ENCODE results near the gene GCAT.

Gene GCAT

DNA sequence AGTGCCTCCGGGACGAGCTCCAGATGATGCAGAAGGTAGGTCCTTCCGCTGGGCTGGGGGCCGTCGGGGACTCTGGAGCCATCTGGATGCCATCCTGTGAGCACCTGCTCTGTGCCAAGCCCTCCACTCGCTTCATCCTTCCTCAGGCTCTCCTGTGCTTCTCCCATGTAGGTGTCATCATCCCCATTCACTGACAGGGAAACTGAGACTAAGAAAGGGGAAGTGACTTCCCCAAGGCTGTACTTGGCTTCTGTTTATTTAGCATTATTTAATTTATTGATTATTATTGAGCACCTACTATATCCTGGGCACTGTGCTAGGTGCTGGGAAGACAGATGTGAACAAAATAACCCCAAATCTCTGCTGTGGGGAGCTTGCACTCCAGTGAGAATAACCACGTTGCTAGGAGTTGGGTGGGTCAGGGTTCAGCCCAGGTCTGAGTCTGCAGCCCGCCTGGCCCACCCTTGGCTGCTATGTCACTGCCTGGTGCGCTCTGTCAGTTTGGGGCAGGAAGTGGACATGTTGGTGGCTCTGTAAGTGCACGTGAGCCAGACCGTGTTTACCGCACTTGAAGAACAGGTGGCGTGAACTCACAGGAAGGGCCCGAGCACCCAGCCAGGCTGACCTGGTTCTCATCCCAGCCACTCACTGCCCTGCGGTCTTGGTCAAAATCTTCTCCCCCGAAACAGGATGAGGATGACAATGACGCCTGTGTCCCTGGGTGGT lies 35.9 kb upstream of the GCAT start:
- TF ChIP-seq, protein P1, sequence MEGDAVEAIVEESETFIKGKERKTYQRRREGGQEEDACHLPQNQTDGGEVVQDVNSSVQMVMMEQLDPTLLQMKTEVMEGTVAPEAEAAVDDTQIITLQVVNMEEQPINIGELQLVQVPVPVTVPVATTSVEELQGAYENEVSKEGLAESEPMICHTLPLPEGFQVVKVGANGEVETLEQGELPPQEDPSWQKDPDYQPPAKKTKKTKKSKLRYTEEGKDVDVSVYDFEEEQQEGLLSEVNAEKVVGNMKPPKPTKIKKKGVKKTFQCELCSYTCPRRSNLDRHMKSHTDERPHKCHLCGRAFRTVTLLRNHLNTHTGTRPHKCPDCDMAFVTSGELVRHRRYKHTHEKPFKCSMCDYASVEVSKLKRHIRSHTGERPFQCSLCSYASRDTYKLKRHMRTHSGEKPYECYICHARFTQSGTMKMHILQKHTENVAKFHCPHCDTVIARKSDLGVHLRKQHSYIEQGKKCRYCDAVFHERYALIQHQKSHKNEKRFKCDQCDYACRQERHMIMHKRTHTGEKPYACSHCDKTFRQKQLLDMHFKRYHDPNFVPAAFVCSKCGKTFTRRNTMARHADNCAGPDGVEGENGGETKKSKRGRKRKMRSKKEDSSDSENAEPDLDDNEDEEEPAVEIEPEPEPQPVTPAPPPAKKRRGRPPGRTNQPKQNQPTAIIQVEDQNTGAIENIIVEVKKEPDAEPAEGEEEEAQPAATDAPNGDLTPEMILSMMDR (IDR thresholded peaks at IDR 0.05; ENCODE audit: low read depth, low read length): no peak
- H3K4me3 ChIP-seq (replicated peaks in 1 of 2; ENCODE audit: low read depth in 2 of 2, low read length in 2 of 2): no peak overlapping the region
- DNase-seq (ENCODE audit: low read depth in 2 of 2): no peak

DNA sequence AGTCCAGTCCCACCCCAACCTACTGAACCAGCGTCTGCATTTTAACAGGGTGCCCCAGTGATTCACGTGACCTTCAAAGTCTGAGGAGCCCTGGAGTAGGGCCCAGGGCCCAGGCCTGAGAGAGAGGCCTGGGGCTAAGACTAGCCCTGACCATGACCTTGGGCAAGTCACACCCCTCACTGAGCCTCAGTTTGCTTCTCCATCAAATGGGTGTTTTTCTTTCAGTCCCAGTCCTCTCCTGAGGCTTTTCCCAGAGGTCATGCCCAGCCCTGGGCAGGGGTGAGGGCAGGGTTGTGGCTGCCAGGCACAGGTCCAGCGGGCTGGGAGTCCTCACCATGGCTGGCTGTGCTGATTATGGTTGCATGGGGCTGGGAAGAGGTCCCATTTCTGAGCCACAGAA lies 33.0 kb upstream of the GCAT start:
- TF ChIP-seq, protein P1 (IDR thresholded peaks at IDR 0.05; ENCODE audit: low read depth, low read length): no peak
- no peak for DNase-seq (ENCODE audit: low read depth in 2 of 2)
- H3K4me3 ChIP-seq (replicated peaks in 1 of 2; ENCODE audit: low read depth in 2 of 2, low read length in 2 of 2): no peak overlapping the region

DNA sequence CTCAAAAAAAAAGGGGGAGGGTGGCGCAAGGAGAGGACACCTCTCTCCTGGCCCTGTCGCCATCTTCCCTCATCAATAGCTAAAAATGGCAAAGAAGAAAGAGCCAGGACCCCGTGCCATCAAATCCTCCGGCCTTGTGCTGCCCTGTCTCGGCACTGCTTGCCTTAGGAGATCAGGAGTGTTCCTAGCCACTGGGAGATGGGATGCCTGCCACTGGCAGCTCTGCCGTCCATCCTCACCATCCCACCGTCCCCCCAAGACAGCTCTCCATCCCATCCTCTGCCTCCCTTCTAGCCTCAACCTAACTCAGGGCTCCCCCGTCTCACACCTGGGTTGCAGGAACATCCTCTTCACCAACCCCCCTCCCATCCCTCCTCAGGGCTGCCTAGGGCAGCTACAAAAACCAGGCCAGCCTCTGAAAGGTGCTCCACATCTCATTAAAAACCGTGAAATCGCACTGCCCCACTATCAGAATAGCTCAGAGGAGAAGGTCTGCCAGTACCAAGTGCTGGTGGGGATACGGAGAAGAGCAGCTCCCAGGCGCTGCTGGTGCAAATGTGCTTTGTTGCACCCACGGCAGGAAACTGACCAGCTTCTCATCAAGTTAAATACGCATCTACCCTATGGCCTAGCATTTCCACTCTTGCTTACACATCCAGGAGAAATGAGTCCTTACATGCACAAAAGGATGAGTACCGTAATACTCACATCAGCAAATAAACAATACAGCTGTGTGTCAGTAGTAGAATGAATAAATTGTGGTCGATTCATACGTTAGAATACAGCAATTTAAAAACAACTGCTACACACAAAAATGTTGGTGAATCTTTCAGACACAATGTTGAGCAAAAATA lies 31.7 kb upstream of the GCAT start:
- TF ChIP-seq, protein P1 (IDR thresholded peaks at IDR 0.05; ENCODE audit: low read depth, low read length): no peak
- no peak overlapping the region for H3K4me3 ChIP-seq (replicated peaks in 1 of 2; ENCODE audit: low read depth in 2 of 2, low read length in 2 of 2)
- peak in 1 of 2 donors; percentile 86 for DNase-seq (ENCODE audit: low read depth in 2 of 2)

DNA sequence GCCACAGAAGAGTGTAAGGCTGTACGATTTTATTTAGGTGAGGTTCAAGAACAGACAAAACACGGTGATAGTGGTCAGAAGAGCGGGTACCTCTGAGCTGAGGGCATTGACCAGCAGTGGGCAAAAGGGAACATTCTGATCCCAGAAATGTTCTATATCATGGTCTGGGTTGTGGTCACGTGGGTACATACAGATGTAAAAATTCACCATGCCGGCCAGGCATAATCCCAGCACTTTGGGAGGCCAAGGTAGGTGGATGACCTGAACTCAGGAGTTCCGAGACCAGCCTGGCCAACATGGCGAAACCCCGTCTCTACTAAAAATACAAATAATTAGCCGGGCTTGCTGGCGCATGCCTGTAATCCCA lies 31.1 kb upstream of the GCAT start:
- no peak overlapping the region for H3K4me3 ChIP-seq (replicated peaks in 1 of 2; ENCODE audit: low read depth in 2 of 2, low read length in 2 of 2)

DNA sequence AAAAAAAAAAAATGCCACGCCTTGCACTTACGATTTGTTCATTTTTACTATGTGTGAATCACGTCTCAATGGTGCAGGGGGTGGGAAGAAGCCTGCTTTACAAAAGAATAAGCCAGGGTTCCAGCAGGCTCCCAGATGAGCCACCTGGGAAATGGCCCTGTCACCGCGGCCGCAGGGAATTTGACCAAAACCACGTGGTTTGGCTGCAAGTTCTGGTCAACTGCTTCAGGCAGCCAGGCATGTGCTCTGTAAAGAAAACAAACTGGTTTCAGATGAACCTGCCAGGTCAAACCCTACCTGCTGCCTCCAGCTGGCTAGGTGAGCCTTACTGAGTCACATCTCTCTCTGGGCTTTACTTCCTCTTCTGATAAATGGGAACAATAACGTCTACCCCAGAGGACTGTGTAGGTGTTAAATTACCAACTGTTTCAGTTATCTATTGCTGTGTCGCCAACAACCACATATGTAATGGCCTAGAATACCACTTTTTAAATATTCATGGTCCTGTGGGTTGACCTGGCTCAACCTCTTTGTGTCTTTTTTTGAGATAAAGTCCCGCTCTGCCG lies 30.5 kb upstream of the GCAT start:
- no peak overlapping the region for H3K4me3 ChIP-seq (replicated peaks in 1 of 2; ENCODE audit: low read depth in 2 of 2, low read length in 2 of 2)
- DNase-seq (ENCODE audit: low read depth in 2 of 2): peak; percentile 53 to 91
- TF ChIP-seq, protein P1 (IDR thresholded peaks at IDR 0.05; ENCODE audit: low read depth, low read length): no peak

More for the DNA sequence above, 31.1 kb upstream of the GCAT start:
- no peak for DNase-seq (ENCODE audit: low read depth in 2 of 2)
- TF ChIP-seq, protein P1 (IDR thresholded peaks at IDR 0.05; ENCODE audit: low read depth, low read length): no peak

DNA sequence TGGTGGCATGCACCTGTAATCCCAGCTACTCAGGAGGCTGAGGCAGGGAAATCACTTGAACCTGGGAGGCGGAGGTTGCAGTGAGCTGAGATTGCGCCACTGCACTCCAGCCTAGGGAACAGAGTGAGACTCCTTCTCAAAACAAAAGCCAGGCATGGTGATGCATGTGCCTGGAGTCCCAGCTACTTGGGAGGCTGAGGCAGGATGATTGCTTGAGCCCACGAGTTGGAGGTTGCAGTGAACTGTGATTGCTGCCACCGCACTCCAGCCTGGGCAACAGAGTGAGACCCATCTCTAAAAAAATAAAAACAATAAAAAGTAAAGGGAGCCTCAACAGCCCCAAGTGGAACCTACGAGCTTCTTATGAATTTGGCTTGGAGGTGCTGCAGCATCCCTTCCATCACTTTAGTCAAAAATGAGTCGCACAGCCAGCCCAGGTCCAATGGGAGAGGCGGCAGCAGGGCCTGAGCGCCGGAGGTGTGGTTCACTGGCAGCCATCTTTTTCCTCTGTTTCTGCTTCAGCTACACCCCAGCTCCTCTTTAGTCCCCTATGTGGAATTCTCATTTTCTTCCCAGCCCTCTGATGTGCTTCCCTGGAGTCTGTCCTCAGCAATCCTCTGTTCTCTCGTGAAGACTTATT lies 29.2 kb upstream of the GCAT start:
- TF ChIP-seq, protein P1 (IDR thresholded peaks at IDR 0.05; ENCODE audit: low read depth, low read length): no peak
- H3K4me3 ChIP-seq (replicated peaks in 1 of 2; ENCODE audit: low read depth in 2 of 2, low read length in 2 of 2): no peak overlapping the region
- DNase-seq (ENCODE audit: low read depth in 2 of 2): peak in 1 of 2 donors; percentile 31

All from cardiac fibroblast (primary cell).